Hippocampal formation (tissue), 2 donors: ENCODE data around the gene PTPRM.

ENCODE experiments used
- DNase-seq, 2 donors: peaks; one replicate each; lab custom pipeline; 2025; lab: John Stamatoyannopoulos, UW

The PTPRM gene

GRCh38 chr18:8174771-8175170 lies 607.7 kb downstream of the PTPRM start:
- DNase-seq, result no peak

DNA sequence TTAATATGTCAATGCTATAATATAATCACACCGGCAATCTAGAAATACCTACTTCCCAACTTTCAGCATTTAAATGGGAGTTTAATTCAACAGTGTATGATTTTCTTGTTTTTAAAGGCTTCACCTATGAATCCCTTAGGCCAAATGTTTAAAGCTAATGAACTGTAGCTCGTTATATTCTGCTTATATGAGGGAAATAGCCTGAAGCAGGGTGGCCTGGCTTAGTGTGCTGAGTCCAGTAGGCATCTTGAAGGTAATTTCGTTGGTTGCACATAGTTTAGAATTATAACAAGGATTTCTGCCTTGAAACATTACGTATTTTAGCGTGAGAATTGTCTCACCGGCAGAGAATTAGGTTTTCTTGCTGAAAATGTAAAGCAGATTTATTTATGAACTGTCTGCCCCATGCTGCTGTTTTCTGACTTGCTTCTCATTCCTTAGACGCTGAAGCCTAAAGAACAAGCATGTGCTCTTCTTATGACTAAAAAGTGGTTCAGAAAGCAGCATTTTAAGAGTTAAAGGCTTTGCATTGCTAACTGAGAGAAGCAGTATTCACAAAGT lies 608.5 kb downstream of the PTPRM start:
- DNase-seq, result no peak

- peak in 1 of 2 donors; percentile 18 for DNase-seq
These were observed 609.0 kb downstream of the PTPRM start for GRCh38 chr18:8176109-8176508.

GRCh38 chr18:8176554-8176953 lies 609.4 kb downstream of the PTPRM start:
- DNase-seq, result no peak

- DNase-seq, result no peak
These were observed 610.4 kb downstream of the PTPRM start for GRCh38 chr18:8177330-8178016.

DNA sequence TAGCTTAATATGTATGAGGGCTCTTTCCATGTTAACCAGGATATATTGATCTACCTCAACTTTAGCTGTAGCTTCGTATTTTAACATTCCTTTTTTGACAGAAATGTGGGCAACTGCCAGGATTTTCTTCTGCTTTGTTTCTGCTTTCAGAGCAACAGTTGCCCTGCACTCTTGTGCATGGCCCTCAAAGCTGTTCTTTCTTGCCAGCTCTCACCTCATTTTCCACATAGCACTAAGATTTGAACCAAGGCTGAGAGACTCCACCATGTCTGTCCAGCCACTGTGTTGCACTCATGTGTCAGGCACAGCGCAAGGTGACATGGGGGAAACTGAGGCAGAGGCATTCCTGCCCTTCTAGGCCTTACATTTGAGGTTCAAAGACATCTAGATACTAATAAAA lies 619.3 kb downstream of the PTPRM start:
- DNase-seq, result no peak

DNA sequence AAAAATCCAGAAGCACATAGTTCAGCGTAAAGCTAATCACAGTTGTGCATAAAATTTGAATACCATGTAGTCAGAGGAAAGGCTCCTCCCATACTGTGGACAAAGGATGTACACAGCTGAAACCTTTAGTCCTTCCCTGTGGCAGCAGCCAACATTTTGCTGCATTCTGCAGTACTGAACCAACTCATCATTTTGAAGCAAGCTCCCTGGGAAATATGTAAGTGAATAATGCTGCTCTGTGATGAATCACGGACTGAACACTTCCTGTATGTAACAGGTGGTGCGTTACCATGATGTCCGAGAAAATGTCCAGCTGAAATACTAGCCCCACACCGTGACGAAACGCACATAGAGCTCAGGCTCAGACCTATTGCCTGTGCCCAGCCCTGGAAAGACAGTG lies 621.1 kb downstream of the PTPRM start:
- no peak for DNase-seq

- no peak for DNase-seq
These were observed 623.9 kb downstream of the PTPRM start for GRCh38 chr18:8190980-8191379.

- no peak for DNase-seq
These were observed 627.3 kb downstream of the PTPRM start for GRCh38 chr18:8194431-8194830.

GRCh38 chr18:8196238-8196637 lies 629.1 kb downstream of the PTPRM start:
- DNase-seq, result no peak

- DNase-seq, result no peak
These were observed 630.4 kb downstream of the PTPRM start for GRCh38 chr18:8197499-8197898.

GRCh38 chr18:8207996-8208395 lies 640.9 kb downstream of the PTPRM start:
- no peak for DNase-seq

DNA sequence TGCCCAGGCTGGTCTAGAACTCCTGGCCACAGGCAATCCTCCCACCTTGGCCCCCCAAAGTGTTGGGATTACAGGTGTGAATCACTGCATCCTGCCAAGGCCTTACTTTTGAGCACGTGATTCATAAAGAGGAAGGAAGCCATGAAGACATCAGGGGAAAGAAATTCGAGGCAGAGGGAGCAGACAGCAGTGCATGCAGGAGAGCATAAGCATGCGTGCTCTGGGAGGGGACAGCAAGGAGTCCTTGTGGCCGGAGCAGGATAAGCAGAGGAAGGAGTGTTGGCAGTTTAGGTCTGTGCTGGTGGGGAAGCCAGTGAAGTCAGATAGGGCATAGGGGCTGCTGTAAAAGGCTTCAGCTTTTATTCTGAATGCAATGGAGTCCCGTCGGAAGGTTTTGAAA lies 641.6 kb downstream of the PTPRM start:
- no peak for DNase-seq

DNA sequence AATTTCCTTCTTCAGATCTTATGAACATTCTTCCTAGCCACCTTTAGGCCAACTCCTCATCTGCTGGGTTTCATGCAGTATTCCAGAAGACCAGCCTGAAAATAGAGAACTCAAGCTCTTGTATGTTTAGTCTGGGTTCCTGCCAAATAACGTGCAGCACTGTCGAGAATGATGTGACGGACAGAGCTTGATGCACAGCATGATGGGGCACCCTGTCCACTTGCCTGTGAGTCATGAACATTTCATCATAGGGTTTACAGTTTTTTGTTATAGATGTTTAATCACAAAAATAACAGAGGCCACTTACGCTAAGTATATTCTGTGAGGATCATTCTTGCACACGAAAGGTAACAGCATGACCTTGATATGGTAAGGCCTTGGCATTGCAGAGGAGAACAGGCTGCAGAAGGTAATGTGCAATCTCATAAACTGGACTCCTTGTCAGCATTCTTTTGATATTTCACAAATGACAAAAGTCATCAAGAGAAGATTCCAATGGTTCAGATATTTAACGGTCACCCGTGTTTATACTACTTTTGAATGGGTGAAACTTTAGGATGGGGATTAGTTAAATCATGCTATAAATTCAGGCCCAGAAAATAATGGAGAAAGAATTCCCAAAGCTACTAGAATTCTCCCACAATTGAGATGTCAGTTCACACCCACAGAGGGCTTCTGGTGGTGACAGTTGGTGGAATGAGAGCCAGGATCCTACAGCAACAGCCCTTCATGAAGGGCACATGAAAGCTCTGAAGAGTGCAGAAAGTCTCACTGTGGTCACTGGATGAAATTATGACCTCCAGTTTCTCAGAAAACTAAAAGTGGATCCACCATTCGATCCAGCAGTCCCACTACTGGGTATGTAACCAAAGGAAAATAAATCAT lies 646.0 kb downstream of the PTPRM start:
- no peak for DNase-seq

DNA sequence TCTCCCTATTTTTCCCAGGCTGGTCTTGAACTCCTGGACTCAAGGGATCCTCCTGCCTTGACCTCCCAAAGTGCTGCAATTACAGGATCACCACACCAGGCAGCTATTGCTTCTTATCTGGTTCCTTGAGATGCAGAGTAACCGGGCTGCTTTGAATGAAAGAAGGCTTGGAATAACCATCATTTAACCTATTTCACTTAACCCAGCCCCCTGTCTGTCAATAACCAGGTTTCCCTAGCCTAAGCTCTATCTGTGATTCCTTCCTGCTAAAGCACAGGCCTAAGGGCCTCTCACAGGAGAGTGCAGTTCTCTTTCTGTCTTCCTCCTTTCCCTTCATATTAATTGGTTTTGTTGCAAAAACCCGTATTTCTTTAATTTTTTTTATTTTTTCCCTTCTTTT lies 648.6 kb downstream of the PTPRM start:
- DNase-seq, result no peak

DNA sequence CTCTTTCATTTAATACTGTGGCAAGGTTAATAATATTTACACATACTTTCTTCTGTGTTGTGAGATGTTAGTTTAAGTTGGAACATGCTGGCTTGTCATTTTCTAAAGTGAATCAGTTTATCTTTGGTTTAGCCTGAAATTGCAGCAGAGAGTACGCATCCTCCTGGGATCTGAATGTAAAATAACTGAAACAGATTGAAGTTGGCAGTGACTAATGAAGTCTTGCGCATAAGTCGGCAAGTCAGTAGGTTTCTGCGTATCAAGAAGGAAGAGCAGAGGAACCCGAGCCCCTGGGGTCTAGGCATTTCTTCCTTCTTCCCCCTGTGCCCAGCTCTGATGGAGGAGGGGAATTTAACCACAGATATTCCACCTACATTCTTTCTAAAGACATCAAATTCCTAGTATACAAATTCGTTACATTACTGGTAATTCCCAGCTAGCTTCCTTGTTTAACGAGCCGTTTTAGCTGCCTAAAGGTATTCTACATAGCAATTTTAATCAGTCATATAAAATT lies 650.0 kb downstream of the PTPRM start:
- DNase-seq, result no peak

GRCh38 chr18:8218197-8218596 lies 651.1 kb downstream of the PTPRM start:
- no peak for DNase-seq

DNA sequence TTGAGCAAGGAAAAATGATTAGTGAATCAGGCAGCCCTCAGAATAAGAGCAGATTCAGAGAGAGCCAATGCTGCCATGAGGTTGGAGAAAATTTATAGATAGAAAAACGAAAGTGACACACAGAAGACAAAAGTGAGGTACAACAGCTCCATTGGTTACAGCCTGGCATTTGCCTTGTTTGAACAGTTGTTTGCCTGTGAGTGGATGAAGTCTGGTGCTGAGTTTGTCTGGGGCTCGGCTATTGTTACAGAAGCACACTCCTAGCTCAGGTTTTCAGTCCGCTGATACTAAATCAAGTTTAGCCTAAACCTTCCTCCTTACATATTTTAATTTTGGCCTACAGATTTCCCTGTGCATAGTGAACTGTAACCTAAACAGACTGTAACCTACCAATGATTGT lies 654.3 kb downstream of the PTPRM start:
- DNase-seq, result no peak

DNA sequence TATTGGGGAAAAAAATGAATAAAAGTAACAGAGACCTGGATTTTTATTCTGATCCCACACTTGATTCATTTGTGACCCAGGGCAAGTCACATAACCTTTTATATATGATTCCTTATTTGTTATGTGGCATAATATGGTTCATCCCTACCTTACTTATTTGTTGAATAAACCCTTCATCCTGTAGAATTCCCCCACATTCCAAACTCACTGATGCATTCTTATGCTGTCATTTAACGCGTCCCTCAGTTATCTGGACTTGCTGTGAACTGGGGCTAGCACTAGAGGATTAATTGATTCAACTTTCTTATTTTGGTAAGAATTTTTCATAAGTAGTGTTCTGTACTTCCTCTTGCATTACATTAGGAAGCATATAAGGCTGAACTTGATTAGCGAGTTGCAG lies 657.5 kb downstream of the PTPRM start:
- DNase-seq, result no peak

GRCh38 chr18:8229040-8229439 lies 661.9 kb downstream of the PTPRM start:
- DNase-seq, result no peak

DNA sequence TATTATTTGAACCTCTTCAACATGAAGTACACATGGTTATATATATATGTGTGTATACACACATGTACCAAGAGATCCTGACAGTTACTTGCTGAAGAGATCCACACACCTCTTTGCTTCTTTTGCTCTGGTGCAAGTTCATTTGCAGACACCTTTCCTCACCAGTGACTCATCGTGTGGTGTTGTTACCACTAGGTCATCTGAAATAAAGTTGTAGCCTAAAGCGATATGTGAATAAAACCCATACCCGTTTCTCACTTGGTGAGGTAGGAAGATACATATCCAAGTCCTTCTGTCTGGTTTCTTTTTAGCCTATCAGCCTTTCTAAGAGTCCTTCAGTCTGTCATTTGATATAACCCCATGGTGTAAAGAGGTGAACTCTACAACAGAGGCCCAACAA lies 662.7 kb downstream of the PTPRM start:
- DNase-seq, result no peak

- DNase-seq, result no peak
These were observed 664.2 kb downstream of the PTPRM start for GRCh38 chr18:8231316-8231715.

DNA sequence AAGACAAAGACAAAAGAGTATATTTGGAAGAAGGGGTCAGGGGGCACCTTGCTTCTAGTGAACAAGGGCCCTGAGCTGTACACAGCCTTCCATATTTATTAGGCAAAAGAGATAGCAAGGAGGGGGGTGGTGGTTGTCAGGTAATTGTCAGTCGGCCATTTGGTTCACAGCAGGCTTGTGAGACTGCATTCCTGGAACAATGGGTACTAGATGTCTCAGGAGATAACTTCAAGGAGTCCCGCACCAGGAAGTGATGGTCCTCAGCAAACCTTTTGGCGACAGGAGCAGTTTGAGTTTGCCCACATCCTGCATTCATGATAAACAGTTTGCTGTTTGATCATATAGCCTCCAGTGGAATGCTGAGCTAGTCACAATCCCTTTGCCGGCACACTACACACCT lies 665.7 kb downstream of the PTPRM start:
- DNase-seq, result no peak
